Activated CD4-positive, alpha-beta T cell treated with anti-CD3 and anti-CD28 coated beads for 48 hours (primary cell): Measurements from ENCODE around the gene GBX1.
A peak's percentile ranks its signal among the peaks of the same experiment; 100 is the strongest.

Experiments
- DNase-seq: peaks from one replicate; pipeline ENCODE4 v3.0.0-alpha.2; 2020

Gene GBX1

GRCh38 chr7:151125470-151125845 lies 42.0 kb downstream of the GBX1 start:
- no peak for DNase-seq

GRCh38 chr7:151124899-151125399 lies 42.5 kb downstream of the GBX1 start:
- no peak for DNase-seq

- no peak for DNase-seq
Observed at GRCh38 chr7:151124481-151124880, 43.0 kb downstream of the GBX1 start.

GRCh38 chr7:151123822-151124464 lies 43.6 kb downstream of the GBX1 start:
- DNase-seq = peak; percentile 88

GRCh38 chr7:151123158-151123821 lies 44.2 kb downstream of the GBX1 start:
- DNase-seq = no peak

GRCh38 chr7:151122796-151123157 lies 44.7 kb downstream of the GBX1 start:
- DNase-seq = no peak

- DNase-seq = no peak
Observed at GRCh38 chr7:151122276-151122675, 45.2 kb downstream of the GBX1 start.

- DNase-seq = no peak
Observed at GRCh38 chr7:151121380-151122170, 45.9 kb downstream of the GBX1 start.

GRCh38 chr7:151120896-151121295 lies 46.6 kb downstream of the GBX1 start:
- DNase-seq = no peak

- no peak for DNase-seq
Observed at GRCh38 chr7:151119902-151120301, 47.6 kb downstream of the GBX1 start.

- DNase-seq = no peak
Observed at GRCh38 chr7:151119055-151119415, 48.5 kb downstream of the GBX1 start.

- DNase-seq = no peak
Observed at GRCh38 chr7:151118108-151119054, 49.1 kb downstream of the GBX1 start.

- DNase-seq = peak; percentile 23
Observed at GRCh38 chr7:151117565-151117964, 49.9 kb downstream of the GBX1 start.

GRCh38 chr7:151116603-151117440 lies 50.7 kb downstream of the GBX1 start:
- no peak for DNase-seq

- peak; percentile 20 for DNase-seq
Observed at GRCh38 chr7:151115836-151116418, 51.6 kb downstream of the GBX1 start.

GRCh38 chr7:151115121-151115835 lies 52.2 kb downstream of the GBX1 start:
- peak; percentile 49 for DNase-seq

GRCh38 chr7:151114151-151115090 lies 53.1 kb downstream of the GBX1 start:
- DNase-seq = no peak

GRCh38 chr7:151113344-151114150 lies 53.9 kb downstream of the GBX1 start:
- DNase-seq = no peak
